ENCODE results near the gene GNAZ. TPM values are rescaled to one million over a fixed set of nuclear protein-coding genes. Genes with fewer than 3 reads are reported as not detected.

GNAZ gene
- total RNA-seq, 1 donor: 1.3 TPM

- no peak for DNase-seq (ENCODE audit: low read depth)
- TF ChIP-seq CTCF (IDR thresholded peaks at IDR 0.05; ENCODE audit: insufficient read depth, low read length): no peak
- no peak overlapping the region for H3K4me3 ChIP-seq (ENCODE audit: low read depth, low read length)
Measured at GRCh38 chr22:23079240-23079768, 9.0 kb downstream of the GNAZ start.

- no peak for DNase-seq (ENCODE audit: low read depth)
- no peak for TF ChIP-seq CTCF (IDR thresholded peaks at IDR 0.05; ENCODE audit: insufficient read depth, low read length)
- no peak overlapping the region for H3K4me3 ChIP-seq (ENCODE audit: low read depth, low read length)
Measured at GRCh38 chr22:23079814-23080521, 9.6 kb downstream of the GNAZ start.

- TF ChIP-seq CTCF (IDR thresholded peaks at IDR 0.05; ENCODE audit: insufficient read depth, low read length): no peak
- H3K4me3 ChIP-seq (ENCODE audit: low read depth, low read length): no peak overlapping the region
- no peak for DNase-seq (ENCODE audit: low read depth)
Measured at GRCh38 chr22:23080613-23081290, 10.4 kb downstream of the GNAZ start.

GRCh38 chr22:23082534-23083314, 12.4 kb downstream of the GNAZ start:
- H3K4me3 ChIP-seq (ENCODE audit: low read depth, low read length): no peak overlapping the region
- no peak for TF ChIP-seq CTCF (IDR thresholded peaks at IDR 0.05; ENCODE audit: insufficient read depth, low read length)
- no peak for DNase-seq (ENCODE audit: low read depth)

GRCh38 chr22:23083315-23084021, 13.1 kb downstream of the GNAZ start:
- no peak for DNase-seq (ENCODE audit: low read depth)
- no peak overlapping the region for H3K4me3 ChIP-seq (ENCODE audit: low read depth, low read length)
- no peak for TF ChIP-seq CTCF (IDR thresholded peaks at IDR 0.05; ENCODE audit: insufficient read depth, low read length)

Measured in fibroblast of the aortic adventitia (primary cell).